ENCODE results near the gene IFI27L1.
A peak's percentile ranks its signal among the peaks of the same experiment; 100 is the strongest.

The IFI27L1 gene

DNA sequence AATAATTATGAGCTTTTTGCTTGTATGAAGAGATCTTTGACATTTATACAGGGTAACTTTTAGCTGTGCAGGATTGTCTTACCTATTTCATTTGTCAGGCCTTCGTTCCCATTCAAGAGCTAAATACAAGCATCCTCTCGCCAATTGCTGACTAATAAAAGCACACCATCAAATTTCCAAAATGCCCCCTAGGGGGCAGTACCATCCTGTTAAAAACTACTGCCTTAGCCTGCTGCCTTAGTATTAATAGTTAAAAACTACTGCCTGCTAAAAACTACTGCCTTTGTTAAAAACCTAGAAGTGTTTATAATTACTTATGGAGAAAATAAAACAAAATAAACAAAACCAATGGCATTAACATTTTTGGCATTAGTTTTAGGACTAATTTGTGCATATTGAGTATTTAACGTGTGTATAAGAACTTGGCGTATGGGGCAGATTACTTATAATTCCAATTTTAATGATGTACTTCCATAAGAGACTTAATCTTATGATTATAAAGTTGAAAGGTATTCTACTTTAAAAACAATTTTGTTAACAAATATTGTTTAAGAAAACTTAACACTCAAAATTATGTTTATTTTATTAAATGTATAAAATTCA, 51.3 kb downstream of the IFI27L1 start:
- peak; percentile 75 for DNase-seq (ENCODE audit: low spot score)

DNA sequence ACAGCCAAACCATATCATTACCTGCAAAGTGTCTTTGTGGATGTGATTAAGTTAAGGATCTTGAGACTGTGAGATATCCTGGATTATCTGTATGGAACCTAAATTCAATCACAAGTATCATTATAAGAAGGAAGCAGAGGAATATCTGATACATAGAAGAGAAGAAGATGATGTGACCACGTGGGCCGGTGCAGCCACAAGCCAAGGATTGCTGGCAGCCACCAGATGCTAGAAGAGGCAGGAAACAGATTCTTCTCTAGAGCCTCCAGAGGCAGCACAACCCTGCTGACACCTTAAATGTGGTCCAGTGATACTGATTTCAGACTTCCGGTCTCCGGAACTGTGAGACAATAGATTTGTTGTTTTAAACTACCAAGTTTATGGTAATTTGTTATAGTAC, 54.4 kb downstream of the IFI27L1 start:
- DNase-seq (ENCODE audit: low spot score), result no peak

DNA sequence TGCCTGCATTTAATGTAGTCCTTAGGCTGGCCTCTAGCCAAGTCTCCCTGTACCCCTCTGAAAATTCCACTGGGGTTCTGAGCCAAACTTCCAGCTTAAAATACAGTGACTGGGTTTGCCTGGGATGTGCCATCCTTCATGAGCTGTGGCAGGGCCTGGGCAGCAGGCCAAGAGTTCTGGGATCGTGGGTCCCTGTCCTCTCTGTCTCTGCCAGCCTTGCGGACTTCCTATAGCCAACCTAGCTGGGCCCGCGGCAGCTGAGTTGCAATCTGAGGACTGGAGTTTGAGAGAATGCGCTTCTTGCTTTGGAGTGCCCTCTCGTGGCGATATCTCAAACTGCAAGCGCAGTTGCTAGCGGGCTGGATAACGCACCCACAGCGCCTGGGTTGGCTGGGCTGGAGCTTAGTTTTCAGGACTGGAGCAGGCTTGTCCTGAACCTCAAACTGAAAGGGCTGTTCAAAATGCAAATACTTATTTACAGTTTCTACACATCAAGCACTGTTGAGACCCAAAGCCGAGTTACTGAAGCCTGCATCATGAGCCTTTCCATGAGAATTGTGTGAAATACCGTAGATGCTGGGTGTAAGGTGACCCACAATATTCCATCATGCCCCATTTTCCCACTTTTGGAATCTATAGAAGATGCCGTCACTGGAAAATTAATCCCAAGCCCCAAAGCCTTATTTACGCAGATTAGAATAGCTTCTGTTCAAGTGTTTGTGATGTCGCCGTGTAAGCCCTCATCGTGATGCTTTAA, 55.6 kb downstream of the IFI27L1 start:
- DNase-seq (ENCODE audit: low spot score), result peak; percentile 79

DNA sequence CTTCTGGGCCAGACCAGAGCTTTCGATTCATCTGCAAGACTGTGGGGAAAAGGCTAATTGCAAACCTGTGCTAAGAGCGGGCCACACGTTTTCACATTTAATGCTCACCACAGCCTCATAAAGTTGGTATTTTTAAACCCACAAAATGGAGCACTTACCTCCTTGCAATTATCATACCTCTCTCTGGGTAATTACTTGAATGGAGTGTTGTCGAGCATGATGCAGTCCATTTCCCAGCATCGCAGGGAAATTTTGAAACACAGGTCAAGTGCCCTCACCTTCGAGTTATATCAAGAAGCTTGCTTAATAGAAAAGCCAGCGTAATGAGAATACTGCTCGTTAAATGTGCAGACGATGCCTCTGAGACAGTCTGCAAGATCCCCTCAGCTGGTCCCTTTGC, 57.1 kb downstream of the IFI27L1 start:
- no peak for DNase-seq (ENCODE audit: low spot score)

DNA sequence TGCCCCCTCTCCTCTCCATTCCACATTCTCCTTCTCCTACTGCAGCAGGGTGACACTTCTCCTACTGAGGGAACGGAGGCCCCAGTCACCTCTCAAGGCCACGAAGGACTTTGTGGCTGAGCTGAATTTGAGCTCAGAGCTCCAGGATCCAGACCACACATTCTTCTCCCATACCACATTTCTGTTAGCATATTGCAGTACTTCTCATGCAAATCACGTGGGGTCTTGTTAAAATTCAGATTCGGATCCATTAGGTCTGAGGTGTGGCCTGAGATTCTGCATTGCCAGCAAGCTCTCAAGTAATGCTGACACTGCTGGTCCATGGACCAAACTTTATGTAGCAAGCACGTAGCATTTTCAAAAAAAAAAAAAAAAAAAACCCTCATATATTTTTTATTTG, 57.9 kb downstream of the IFI27L1 start:
- DNase-seq (ENCODE audit: low spot score), result no peak

DNA sequence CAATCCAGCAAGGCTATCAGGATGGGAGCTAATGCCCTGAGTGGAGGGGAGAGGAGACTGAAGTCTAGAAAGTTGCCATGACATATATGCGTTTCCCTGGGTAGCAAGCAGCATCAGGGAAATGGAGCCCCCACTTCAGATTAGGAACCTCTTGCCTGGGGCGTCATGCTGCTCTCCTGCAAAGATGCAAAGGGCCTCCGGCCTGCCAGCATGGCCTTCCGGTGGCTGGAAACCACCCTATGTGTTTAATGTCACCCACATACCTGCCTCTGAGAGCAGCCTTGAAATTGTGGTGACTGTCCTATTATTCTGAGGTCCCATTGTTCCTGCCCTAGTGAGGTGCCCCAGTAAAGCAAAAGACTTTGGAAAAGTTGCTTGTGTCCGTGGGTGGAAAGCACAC, 58.3 kb downstream of the IFI27L1 start:
- no peak for DNase-seq (ENCODE audit: low spot score)

DNA sequence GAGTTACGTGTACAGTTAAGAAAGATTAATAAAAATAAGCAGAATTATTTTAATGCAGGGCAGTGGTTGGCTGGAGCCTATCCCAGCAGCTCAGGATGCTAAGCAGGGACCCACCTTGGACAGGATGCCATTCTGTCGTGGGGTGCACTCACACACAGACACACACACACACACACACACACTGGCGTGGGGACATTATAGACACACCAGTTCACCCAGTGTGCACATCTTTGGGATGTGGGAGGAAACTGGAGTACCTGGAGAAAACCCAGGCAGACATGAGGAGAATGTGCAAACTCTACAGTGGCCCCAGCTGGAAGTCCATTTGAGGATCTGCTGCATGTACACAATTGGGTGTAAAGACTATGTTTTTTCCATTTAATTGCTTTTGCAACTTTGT, 61.1 kb downstream of the IFI27L1 start:
- DNase-seq (ENCODE audit: low spot score), result no peak

GRCh38 chr14:94142836-94143235, 61.7 kb downstream of the IFI27L1 start:
- no peak for DNase-seq (ENCODE audit: low spot score)

GRCh38 chr14:94143239-94143638, 62.1 kb downstream of the IFI27L1 start:
- DNase-seq (ENCODE audit: low spot score), result no peak

GRCh38 chr14:94143711-94144110, 62.6 kb downstream of the IFI27L1 start:
- DNase-seq (ENCODE audit: low spot score), result no peak

DNA sequence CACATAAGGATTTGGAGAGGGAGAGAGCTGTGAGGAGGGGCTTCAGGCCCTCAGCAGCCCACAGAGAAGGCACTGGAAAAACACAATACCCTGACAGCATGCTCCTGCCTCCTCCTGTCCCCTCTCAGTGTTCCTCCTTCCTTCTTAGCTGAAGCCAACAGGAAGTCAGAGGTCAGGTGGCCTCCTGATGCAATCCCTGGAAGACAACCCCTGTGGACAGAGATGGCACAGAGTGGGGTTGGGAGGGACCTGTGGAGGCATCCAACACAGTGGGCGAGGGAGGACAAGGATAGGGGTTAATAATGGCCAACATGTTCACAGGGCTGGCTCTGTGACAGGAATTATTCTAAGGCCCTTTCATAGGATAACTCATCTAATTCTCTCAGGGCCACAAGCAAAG, 63.7 kb downstream of the IFI27L1 start:
- no peak for DNase-seq (ENCODE audit: low spot score)

DNA sequence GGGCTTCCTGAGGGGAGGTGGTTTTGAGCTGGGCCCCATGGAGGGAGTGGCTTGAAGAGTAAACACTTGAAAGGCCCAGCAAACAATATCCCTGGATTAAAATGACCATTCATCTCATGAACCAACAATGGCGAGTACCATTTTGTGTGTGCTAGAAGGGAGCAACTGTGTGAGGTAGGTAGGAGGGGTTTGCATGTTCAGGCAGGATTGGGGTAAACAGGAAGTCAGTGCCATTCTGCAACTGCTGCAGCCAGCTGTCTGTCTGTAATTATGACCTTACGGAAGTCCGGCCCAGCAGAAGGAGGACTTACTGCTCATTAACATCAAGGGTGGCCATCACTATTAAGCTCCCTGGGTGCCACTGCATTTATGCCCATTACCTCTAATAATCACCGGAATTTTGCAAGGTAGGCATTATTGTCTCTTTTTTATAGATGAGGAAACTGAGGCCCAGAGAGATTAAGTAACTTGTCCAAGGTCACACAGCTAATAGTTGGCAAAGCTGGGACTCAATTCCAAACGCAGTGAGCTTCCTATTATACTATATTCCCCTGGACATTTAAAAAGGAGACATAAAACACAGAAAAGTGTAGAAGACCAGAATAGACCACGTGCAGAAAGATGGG, 64.9 kb downstream of the IFI27L1 start:
- DNase-seq (ENCODE audit: low spot score), result no peak
